SH-SY5Y (cell line): ENCODE measurements around the gene RSPH1.

Experiments
- GATA2 ChIP-seq: IDR thresholded peaks from 2 replicates; pipeline ENCODE4 v1.6.1; 2011; ENCODE audit warnings: mild to moderate bottlenecking, low read depth, low read length
- GATA3 ChIP-seq: IDR thresholded peaks from 2 replicates; pipeline ENCODE4 v1.6.1; 2011; ENCODE audit warnings: low read depth, mild to moderate bottlenecking, low read length, moderate library complexity

RSPH1 gene

GRCh38 chr21:42426424-42426823 lies 69.6 kb downstream of the RSPH1 start:
- TF ChIP-seq GATA3 (no peak), GATA2 (no peak)

GRCh38 chr21:42425591-42425990 lies 70.4 kb downstream of the RSPH1 start:
- TF ChIP-seq GATA2, result no peak
- TF ChIP-seq GATA3, result no peak

- no peak for TF ChIP-seq GATA3
- no peak for TF ChIP-seq GATA2
Measured at GRCh38 chr21:42424914-42425541, 71.0 kb downstream of the RSPH1 start.

DNA sequence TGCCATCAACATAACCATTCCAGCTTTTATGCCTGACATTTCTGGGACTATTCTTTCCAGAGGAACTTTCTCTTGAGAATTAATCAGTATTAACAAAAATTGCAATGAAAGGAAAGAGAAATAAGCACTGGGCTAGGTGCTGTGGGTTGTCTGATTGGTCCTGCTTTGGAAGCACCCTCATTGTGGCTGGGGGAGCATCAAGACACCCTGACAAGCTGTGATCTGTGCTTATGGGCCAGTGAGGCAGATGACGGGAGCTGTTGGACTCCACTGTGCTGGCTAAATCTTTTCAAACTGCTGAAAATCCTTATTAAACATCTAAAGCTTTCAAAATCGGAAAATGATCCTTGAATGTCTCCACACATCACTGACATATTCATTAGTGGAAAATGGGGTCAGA lies 72.3 kb downstream of the RSPH1 start:
- no peak for TF ChIP-seq GATA3
- no peak for TF ChIP-seq GATA2

DNA sequence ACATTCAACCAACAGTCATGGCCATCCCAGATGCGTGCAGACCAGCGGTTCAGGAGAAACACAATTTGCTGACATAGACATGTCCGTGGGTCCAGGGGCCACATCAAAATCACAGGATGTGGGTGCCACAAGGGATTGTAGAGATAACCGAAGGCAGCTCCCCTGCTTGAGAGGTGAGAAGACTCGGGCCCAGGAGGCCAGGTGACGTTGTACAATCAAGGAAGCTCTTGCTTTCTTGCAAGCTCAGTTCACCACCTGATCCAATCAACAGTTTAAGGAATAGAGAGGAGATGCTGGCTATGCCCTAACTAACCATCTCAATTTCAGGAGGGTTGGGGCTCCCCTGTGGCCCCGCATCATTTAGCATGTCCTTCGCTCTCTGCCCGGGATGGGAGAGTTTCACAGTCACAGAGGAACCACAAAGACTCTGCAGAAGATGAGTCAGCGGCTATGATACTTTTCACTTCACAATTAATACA lies 72.8 kb downstream of the RSPH1 start:
- TF ChIP-seq GATA3 (no peak), GATA2 (no peak)
